OCI-LY3 (cell line): ENCODE data around the gene PIM2.

ENCODE experiments used
- EZH2phosphoT487 ChIP-seq: fragments of 200-600 bp; shearing (Covaris generic); IDR thresholded peaks from 2 replicates; pipeline ENCODE4 v1.6.1; 2018; ENCODE audit warnings: antibody characterized with exemption, mixed run types, low read depth
- TF ChIP-seq, protein P1 (sequence below): fragments of 200-600, 300-600 bp; sonication (generic); IDR thresholded peaks from 2 replicates; pipeline ENCODE4 v1.5.1; 2014; ENCODE audit warnings: antibody characterized with exemption, low read length, low read depth

DNA sequence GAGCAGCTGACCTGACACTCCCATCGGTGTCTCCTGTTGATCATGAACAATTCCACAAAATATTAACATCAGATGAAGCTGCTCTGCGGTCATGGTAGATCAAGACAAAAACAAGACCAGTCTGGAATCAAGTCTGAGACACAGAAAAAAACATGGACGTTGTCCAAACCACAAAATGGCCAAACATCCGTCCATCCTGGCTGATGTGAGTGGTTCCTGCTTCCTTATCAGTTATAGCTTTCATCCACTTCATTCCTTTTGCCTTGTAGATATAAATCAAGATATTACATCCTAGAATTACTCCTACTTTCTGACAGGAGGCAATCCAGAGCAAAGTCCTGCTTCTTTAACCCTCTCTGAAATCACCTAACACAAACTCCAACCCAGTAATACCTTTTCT lies 54.6 kb downstream of the PIM2 start:
- TF ChIP-seq EZH2phosphoT487: no peak
- TF ChIP-seq, protein P1, sequence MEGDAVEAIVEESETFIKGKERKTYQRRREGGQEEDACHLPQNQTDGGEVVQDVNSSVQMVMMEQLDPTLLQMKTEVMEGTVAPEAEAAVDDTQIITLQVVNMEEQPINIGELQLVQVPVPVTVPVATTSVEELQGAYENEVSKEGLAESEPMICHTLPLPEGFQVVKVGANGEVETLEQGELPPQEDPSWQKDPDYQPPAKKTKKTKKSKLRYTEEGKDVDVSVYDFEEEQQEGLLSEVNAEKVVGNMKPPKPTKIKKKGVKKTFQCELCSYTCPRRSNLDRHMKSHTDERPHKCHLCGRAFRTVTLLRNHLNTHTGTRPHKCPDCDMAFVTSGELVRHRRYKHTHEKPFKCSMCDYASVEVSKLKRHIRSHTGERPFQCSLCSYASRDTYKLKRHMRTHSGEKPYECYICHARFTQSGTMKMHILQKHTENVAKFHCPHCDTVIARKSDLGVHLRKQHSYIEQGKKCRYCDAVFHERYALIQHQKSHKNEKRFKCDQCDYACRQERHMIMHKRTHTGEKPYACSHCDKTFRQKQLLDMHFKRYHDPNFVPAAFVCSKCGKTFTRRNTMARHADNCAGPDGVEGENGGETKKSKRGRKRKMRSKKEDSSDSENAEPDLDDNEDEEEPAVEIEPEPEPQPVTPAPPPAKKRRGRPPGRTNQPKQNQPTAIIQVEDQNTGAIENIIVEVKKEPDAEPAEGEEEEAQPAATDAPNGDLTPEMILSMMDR: no peak
